ENCODE results near the gene SMAD6.

SMAD6 gene

DNA sequence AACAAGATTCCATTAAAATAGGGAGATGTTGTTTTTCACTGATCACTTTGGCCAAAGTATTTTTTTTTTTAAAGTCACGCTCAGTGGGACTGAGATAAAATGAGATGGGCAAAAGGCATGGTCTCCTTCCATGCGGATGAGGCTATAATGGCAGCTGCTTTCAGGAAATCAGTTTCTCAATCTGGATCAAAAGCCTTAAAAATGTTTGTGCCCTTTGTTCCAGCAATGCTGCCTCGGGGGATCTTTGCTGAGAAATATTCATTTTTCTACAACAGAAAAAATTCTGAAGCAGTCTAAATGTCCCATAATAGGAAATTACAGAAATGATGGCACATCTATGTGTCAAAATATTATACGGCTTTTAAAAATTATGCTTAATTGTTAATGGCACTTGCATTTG, 97.2 kb downstream of the SMAD6 start:
- no peak overlapping the region for H3K9ac ChIP-seq
- no peaks in the 10 kb centered on the region for H3K4me1 ChIP-seq (ENCODE audit: low read depth, poor library complexity, severe bottlenecking)
- H3K27ac ChIP-seq: no peak overlapping the region

GRCh38 chr15:66800584-66801235, 98.7 kb downstream of the SMAD6 start:
- H3K9ac ChIP-seq: no peak overlapping the region
- H3K4me2 ChIP-seq: no peak overlapping the region
- no peaks in the 10 kb centered on the region for H3K79me2 ChIP-seq (ENCODE audit: insufficient read depth, low read depth)
- H3K36me3 ChIP-seq (ENCODE audit: insufficient read depth): no peaks in the 10 kb centered on the region
- no peak overlapping the region for H3K4me3 ChIP-seq (IDR thresholded peaks at IDR 0.05; ENCODE audit: insufficient read depth, low read depth, low read length)
- no peaks in the 10 kb centered on the region for H4K20me1 ChIP-seq (ENCODE audit: insufficient read depth)
- H2AFZ ChIP-seq (ENCODE audit: low read depth): no peak overlapping the region
- TF ChIP-seq CTCF (conservative IDR thresholded peaks at IDR 0.05; ENCODE audit: low read depth, low read length): no peak
- no peaks in the 10 kb centered on the region for H3K4me1 ChIP-seq (ENCODE audit: low read depth, poor library complexity, severe bottlenecking)
- H3K27ac ChIP-seq: no peak overlapping the region
- H3K27me3 ChIP-seq (ENCODE audit: insufficient read depth, low read depth): no peaks in the 10 kb centered on the region

More for the DNA sequence above, 97.2 kb downstream of the SMAD6 start:
- TF ChIP-seq CTCF (conservative IDR thresholded peaks at IDR 0.05; ENCODE audit: low read depth, low read length): no peak
- no peaks in the 10 kb centered on the region for H4K20me1 ChIP-seq (ENCODE audit: insufficient read depth)
- H3K4me3 ChIP-seq (IDR thresholded peaks at IDR 0.05; ENCODE audit: insufficient read depth, low read depth, low read length): no peak overlapping the region
- H3K36me3 ChIP-seq (ENCODE audit: insufficient read depth): no peaks in the 10 kb centered on the region
- H3K27me3 ChIP-seq (ENCODE audit: insufficient read depth, low read depth): no peaks in the 10 kb centered on the region
- H3K4me2 ChIP-seq: no peak overlapping the region
- H2AFZ ChIP-seq (ENCODE audit: low read depth): no peak overlapping the region
- H3K79me2 ChIP-seq (ENCODE audit: insufficient read depth, low read depth): no peaks in the 10 kb centered on the region

DNA sequence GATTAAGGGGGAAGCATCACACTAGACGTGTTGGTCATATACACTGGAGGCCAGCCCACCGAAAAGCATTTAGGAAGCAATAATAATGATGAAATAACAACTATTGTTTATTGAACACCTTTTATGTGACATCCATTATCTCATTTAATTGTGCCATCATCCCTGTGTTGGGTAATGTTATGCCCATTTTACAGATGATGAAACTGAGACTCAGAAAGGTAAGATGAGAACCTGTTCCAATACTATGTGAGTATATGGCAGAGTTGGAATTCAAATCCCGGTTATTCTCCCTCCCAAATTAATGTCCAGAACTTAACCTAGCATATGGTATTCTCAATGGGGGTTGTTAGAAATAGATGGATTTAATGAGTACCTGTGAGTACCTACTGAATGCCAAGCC, 99.2 kb downstream of the SMAD6 start:
- Histone ChIP-seq H3K4me2 (no peak overlapping the region), H3K79me2 (ENCODE audit: insufficient read depth, low read depth) (no peaks in the 10 kb centered on the region), H3K27me3 (ENCODE audit: insufficient read depth, low read depth) (no peaks in the 10 kb centered on the region), H3K36me3 (ENCODE audit: insufficient read depth) (no peaks in the 10 kb centered on the region), H3K4me1 (ENCODE audit: low read depth, poor library complexity, severe bottlenecking) (no peaks in the 10 kb centered on the region), H3K4me3 (IDR thresholded peaks at IDR 0.05; ENCODE audit: insufficient read depth, low read depth, low read length) (no peak overlapping the region), H2AFZ (ENCODE audit: low read depth) (no peak overlapping the region), H3K27ac (no peak overlapping the region), H3K9ac (no peak overlapping the region), H4K20me1 (ENCODE audit: insufficient read depth) (no peaks in the 10 kb centered on the region)
- TF ChIP-seq CTCF (conservative IDR thresholded peaks at IDR 0.05; ENCODE audit: low read depth, low read length): no peak

DNA sequence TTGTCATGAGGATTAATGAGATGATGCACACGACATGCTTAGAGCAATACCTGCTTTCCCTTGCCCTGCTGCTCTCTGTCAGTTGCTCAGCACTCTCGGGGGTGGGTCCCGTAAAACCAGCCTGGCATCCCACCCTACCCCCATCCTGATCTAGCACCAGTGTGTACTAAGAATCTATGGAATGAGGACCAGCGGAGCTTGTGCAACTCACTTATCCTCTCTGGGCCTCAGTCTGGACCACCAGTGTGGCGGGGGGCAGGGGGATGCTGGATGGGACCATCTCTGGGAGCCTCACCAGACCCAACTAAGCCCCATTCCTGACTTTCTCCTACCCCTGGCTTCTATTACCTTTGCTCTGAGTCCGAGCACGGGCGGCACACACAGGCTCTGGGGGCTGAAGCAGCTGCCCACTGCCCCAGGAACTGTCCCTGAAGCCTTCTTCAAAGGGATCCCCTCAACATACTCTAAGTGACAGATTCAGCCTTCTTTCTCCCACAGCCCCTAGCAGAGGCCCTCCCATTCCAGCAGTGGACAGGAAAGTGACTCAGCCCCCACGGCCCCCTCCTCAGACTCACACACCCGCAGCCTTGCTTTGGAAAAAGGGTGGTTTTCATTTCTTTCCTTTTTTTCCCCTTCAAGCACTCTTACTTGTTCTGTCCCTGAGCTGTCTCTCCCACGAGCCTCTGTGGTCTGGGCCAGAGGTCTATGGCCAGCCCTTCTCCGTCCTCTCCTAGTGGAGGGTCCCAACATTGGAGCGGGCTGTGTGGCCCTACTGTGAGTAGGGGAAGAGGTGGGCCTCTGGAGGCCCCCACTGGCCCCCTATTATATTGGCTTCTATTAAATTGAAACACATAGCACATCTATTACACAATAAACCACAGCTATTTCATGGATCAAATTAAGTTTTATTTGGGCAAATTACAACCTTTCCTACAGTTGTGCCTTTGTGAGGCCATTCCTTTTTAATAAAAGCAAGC, 100.3 kb downstream of the SMAD6 start:
- Histone ChIP-seq H3K27me3 (ENCODE audit: insufficient read depth, low read depth) (no peaks in the 10 kb centered on the region), H3K4me1 (ENCODE audit: low read depth, poor library complexity, severe bottlenecking) (no peaks in the 10 kb centered on the region), H2AFZ (ENCODE audit: low read depth) (no peak overlapping the region), H3K79me2 (ENCODE audit: insufficient read depth, low read depth) (no peaks in the 10 kb centered on the region), H3K36me3 (ENCODE audit: insufficient read depth) (no peaks in the 10 kb centered on the region), H4K20me1 (ENCODE audit: insufficient read depth) (no peaks in the 10 kb centered on the region), H3K4me2 (no peak overlapping the region), H3K27ac (no peak overlapping the region), H3K9ac (no peak overlapping the region), H3K4me3 (IDR thresholded peaks at IDR 0.05; ENCODE audit: insufficient read depth, low read depth, low read length) (no peak overlapping the region)
- no peak for TF ChIP-seq CTCF (conservative IDR thresholded peaks at IDR 0.05; ENCODE audit: low read depth, low read length)

All from KMS-11 (cell line).